Activated naive CD8-positive, alpha-beta T cell treated with anti-CD3 and anti-CD28 coated beads for 36 hours (primary cell): Measurements from ENCODE around the gene RIN3. TPM values are rescaled to one million over a fixed set of nuclear protein-coding genes. Genes with fewer than 3 reads are reported as not detected.

Experiments used
- DNase-seq: peaks from one replicate; pipeline ENCODE4 v3.0.0; 2021
- H3K27ac Mint-ChIP-seq: one replicate; pipeline ENCODE4 v1.8.0; 2022; ENCODE audit warnings: mild to moderate bottlenecking, moderate library complexity, mixed read lengths
- H3K27me3 Mint-ChIP-seq: one replicate; pipeline ENCODE4 v1.8.0; 2022; ENCODE audit warnings: mild to moderate bottlenecking, mixed read lengths
- H3K36me3 Mint-ChIP-seq: one replicate; pipeline ENCODE4 v1.8.0; 2021; ENCODE audit warnings: mild to moderate bottlenecking, mixed read lengths
- H3K4me1 Mint-ChIP-seq: one replicate; pipeline ENCODE4 v1.8.0; 2021; ENCODE audit warnings: mixed read lengths
- H3K4me3 Mint-ChIP-seq: one replicate; pipeline ENCODE4 v1.8.0; 2022; ENCODE audit warnings: mild to moderate bottlenecking, moderate library complexity, mixed read lengths
- H3K9me3 Mint-ChIP-seq: one replicate; pipeline ENCODE4 v1.8.0; 2022; ENCODE audit warnings: mixed read lengths
- total RNA-seq, 2 experiments: library from RNA; stranded (reverse); gene quantifications; one replicate each; pipeline ENCODE4 v1.2.3, GENCODE V29; 2021

RIN3 gene, protein sequence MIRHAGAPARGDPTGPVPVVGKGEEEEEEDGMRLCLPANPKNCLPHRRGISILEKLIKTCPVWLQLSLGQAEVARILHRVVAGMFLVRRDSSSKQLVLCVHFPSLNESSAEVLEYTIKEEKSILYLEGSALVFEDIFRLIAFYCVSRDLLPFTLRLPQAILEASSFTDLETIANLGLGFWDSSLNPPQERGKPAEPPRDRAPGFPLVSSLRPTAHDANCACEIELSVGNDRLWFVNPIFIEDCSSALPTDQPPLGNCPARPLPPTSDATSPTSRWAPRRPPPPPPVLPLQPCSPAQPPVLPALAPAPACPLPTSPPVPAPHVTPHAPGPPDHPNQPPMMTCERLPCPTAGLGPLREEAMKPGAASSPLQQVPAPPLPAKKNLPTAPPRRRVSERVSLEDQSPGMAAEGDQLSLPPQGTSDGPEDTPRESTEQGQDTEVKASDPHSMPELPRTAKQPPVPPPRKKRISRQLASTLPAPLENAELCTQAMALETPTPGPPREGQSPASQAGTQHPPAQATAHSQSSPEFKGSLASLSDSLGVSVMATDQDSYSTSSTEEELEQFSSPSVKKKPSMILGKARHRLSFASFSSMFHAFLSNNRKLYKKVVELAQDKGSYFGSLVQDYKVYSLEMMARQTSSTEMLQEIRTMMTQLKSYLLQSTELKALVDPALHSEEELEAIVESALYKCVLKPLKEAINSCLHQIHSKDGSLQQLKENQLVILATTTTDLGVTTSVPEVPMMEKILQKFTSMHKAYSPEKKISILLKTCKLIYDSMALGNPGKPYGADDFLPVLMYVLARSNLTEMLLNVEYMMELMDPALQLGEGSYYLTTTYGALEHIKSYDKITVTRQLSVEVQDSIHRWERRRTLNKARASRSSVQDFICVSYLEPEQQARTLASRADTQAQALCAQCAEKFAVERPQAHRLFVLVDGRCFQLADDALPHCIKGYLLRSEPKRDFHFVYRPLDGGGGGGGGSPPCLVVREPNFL
- 10 to 100 TPM; 59.2 to 59.6 TPM for total RNA-seq

DNA sequence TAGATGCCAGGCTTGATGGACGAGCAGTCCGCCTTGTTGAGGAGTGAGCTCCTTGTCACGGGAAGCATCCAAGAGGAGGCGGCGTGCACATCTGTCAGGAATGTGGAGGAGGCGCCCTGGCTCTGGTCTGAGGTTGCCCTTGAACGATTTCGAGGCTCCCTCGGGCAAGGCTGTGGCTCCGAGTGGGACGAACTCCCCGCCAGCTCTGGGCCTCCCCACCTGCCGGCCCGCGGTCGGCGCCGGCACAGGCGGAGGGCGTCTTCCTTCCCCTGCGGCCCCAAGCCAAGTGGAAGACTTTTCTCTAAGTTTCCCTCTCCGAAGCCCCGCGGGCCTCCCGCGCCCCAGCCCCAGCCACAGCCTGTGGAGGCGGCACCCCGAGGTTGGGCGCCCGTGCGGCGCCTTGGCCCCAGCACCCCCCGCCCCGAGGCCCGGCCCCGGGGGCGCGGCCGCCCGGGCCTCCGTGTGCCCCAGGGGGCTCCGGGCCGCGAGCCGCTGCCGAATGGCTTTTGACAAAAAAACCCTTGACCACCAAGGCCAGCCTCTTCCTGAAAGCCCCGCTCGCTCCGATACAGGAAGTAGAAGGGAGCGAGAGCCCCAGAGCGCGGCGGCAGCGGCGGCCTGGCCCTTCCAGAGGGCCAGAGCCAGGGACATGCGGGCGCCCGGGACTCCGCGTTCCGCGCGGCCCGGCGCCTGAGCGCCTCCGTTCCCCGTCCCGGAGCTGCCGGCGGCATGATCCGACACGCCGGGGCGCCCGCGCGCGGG, at the start of gene RIN3:
Gene RIN3, plus strand, starts transcription at position 578 of the 762 bp plus-strand sequence. Its CDS starts 152 bp downstream, at position 730.
- Mint-ChIP-seq H3K9me3 (no peaks in the 10 kb centered on the region), H3K36me3 (peaks cover 17% of the 10 kb centered on the region), H3K4me1 (peaks cover 41% of the 10 kb centered on the region), H3K27ac (peak within 1 kb of the TSS; percentile 86), H3K27me3 (no peaks in the 10 kb centered on the region), H3K4me3 (peak within 1 kb of the TSS; percentile 83)
- peak; percentile 64 for DNase-seq

DNA sequence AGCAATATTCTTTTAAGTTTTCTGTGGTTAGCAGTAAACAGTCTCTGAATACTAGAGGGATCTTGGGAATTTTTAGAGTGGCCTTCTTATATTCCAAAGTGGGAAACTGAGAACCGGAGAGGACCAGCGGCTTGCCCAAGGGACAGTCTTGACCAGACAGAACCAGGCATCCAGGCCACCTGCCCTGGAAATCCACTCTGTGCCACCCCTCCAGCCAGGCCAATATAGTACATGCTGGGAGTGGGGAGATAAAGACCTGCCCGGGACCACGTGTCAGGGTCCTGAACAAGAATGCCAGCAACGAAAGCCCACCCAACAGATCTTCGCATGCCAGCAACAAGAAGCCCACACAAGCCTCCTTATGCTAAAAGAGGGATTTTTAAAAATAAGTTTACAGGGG, 49.4 kb upstream of the RIN3 start:
- H3K4me3 Mint-ChIP-seq = no peak overlapping the region
- peaks cover 38% of the 10 kb centered on the region for H3K4me1 Mint-ChIP-seq
- no peaks in the 10 kb centered on the region for H3K27me3 Mint-ChIP-seq
- DNase-seq = no peak
- no peaks in the 10 kb centered on the region for H3K36me3 Mint-ChIP-seq
- no peak overlapping the region for H3K27ac Mint-ChIP-seq
- H3K9me3 Mint-ChIP-seq = peaks cover 5% of the 10 kb centered on the region

DNA sequence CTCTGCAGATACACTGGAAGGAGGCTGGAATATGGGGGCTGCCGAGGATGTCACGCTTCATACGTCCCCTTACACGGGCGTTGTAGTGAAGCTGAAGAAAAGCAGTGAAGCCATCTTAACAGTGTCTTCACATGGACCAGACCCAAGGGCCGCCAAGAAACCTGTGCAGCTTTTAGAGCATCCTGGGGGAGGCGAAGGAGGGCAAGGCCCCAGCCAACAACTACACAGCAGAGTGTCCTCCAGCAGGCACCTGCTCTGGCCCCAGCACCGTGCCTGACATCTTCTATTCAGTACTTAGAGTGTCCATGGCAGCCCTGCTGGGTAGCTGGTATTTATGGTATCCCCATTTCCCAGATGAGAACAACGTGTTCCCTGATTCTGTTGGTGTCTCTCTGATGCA, 48.9 kb upstream of the RIN3 start:
- no peak overlapping the region for H3K27ac Mint-ChIP-seq

DNA sequence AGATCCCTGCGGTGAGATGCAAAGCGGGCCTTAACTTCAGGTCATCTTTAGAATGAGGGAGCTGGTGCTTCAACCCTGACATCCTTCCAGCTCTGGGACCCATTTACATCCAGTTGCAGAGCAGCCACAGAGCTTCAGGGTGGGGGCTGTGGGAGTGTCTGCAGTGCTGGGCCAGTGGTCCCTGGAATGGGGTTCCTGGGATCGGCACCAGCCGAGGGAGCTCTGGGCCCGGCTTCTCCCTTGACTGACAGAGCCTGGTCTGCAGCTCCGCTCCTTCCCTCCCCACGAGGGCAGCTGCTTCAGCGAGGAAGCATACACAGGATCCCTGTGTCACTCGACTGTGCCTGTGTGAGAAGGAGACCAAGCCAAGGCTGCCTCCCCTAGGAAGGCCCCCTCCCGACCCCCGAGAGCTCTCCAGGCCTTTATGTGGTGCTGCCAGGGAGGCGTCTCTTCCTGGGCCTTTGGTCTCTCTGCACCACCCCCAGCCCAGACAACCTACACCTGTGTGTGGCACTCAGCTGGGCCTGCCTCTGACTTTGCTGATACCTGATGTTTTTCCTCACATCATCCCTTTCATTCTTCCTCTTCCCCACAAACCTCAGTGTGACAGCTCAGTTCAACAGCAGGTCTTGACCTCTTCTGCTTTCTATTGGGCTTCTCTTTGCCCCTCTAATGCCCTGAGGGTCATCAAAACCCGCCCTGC, 48.1 kb upstream of the RIN3 start:
- H3K9me3 Mint-ChIP-seq = peaks cover 5% of the 10 kb centered on the region
- no peaks in the 10 kb centered on the region for H3K36me3 Mint-ChIP-seq
- H3K27ac Mint-ChIP-seq = no peak overlapping the region
- no peak overlapping the region for H3K4me3 Mint-ChIP-seq
- no peak for DNase-seq
- H3K4me1 Mint-ChIP-seq = peaks cover 25% of the 10 kb centered on the region
- no peaks in the 10 kb centered on the region for H3K27me3 Mint-ChIP-seq

More for the DNA sequence above, 48.9 kb upstream of the RIN3 start:
- no peaks in the 10 kb centered on the region for H3K36me3 Mint-ChIP-seq
- no peak for DNase-seq
- H3K4me3 Mint-ChIP-seq = no peak overlapping the region
- no peaks in the 10 kb centered on the region for H3K27me3 Mint-ChIP-seq
- peaks cover 5% of the 10 kb centered on the region for H3K9me3 Mint-ChIP-seq
- H3K4me1 Mint-ChIP-seq = peaks cover 33% of the 10 kb centered on the region

DNA sequence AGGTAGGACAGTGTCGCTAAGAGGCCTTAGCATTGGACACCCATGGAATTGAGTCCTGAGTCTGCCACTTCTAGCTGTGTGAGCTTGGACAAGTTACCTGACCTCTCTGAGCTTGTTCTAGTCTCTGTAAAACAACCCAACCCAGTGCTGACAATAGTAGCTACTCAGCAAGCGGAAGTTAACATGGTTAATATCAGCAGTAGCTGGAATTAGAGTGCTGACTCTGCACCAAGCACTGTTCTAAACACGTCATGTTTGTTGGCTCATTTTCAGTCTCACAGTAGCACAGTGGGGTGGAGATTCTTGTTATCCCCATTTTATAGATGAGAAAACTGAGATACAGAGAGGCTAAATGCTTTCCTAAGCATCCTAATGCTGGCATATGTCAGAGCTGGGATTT, 47.5 kb upstream of the RIN3 start:
- H3K4me3 Mint-ChIP-seq = no peak overlapping the region
- no peak for DNase-seq
- peaks cover 20% of the 10 kb centered on the region for H3K4me1 Mint-ChIP-seq
- no peak overlapping the region for H3K27ac Mint-ChIP-seq
- peaks cover 5% of the 10 kb centered on the region for H3K9me3 Mint-ChIP-seq
- H3K27me3 Mint-ChIP-seq = no peaks in the 10 kb centered on the region
- no peaks in the 10 kb centered on the region for H3K36me3 Mint-ChIP-seq

DNA sequence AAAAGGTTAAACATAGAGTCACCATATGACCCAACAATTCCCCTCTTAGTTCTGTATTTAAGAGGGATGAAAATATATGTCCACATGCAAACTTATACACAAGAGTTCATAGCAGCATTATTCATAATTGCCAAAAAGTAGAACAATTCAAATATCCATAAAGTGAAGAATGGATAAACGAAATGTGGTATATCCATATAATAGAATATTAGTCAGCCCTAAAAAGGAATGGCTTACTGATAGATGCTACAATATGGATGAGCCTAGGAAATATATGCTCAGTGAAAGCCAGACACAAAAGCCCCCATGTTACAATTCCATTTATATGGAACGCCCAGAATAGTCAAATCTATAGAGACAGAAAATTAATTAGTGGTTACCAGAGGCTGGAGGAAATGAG, 44.1 kb upstream of the RIN3 start:
- no peak for DNase-seq
- no peaks in the 10 kb centered on the region for H3K27me3 Mint-ChIP-seq
- H3K36me3 Mint-ChIP-seq = no peaks in the 10 kb centered on the region
- H3K4me1 Mint-ChIP-seq = peaks cover 11% of the 10 kb centered on the region
- H3K27ac Mint-ChIP-seq = no peak overlapping the region
- H3K4me3 Mint-ChIP-seq = no peak overlapping the region
- H3K9me3 Mint-ChIP-seq = peaks cover 5% of the 10 kb centered on the region

DNA sequence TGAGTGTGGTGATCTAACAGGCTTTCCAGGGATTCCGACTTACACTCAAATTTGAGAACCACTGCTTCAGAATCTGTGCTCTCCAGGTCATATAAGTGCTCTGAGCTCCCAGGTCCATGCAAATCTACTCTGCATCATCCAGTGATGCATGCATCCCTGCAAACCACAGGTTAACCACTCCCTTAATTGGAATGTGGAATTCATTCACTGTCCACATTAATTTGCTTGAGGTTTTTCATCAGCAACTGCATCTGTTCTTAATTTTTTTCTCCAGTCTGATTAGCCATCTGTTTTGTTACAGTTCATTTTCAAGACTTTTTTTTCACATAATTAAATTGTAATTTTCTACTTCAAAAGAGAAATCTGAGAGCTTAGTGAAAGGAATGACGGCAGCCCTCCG, 43.4 kb upstream of the RIN3 start:
- DNase-seq = no peak
- Mint-ChIP-seq H3K4me3 (no peak overlapping the region), H3K36me3 (no peaks in the 10 kb centered on the region), H3K9me3 (peaks cover 5% of the 10 kb centered on the region), H3K27ac (no peak overlapping the region), H3K27me3 (no peaks in the 10 kb centered on the region), H3K4me1 (peaks cover 11% of the 10 kb centered on the region)

DNA sequence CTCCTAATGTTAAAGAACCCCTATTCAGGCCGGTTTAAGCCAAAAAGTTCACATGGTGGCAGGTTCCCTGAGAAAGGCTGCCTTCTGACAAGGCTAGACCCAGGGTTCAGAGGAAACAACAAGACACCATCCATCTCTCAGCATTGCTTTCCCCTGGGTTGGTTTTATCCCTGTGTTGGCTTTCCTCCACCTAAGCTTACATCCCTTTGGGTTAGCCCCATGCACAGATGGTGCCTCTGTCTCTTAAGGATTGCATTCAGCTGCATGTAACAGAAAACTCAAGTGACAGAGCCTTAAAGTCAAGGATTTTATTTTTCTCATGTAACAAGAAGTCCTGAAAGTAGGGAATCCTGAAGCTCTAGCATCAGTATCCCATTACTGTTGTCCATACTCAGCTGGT, 42.8 kb upstream of the RIN3 start:
- Mint-ChIP-seq H3K9me3 (peaks cover 5% of the 10 kb centered on the region), H3K36me3 (no peaks in the 10 kb centered on the region), H3K27me3 (no peaks in the 10 kb centered on the region), H3K4me1 (peaks cover 11% of the 10 kb centered on the region), H3K4me3 (no peak overlapping the region), H3K27ac (no peak overlapping the region)
- no peak for DNase-seq

DNA sequence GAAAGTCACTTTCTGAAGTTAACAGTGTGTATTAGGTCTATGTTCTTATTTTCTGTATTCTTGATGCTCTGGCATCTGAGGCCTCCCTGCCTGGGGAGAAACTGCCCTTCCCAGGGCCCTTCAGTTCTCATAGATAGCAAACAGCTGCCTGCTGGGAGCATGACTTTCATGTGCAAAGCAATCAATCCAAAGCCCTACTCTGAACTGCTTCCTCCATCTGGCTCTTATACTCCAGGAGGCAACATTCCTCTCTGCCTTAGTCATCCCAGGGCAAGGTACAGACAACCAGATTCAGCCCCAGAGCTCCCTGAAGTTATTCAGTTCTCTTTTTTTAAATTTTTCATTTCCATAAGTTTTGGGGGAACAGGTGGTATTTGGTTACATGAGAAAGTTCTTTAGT, 41.7 kb upstream of the RIN3 start:
- peaks cover 5% of the 10 kb centered on the region for H3K9me3 Mint-ChIP-seq
- no peak overlapping the region for H3K4me3 Mint-ChIP-seq
- peaks cover 11% of the 10 kb centered on the region for H3K4me1 Mint-ChIP-seq
- H3K27ac Mint-ChIP-seq = no peak overlapping the region
- no peaks in the 10 kb centered on the region for H3K27me3 Mint-ChIP-seq
- DNase-seq = no peak
- H3K36me3 Mint-ChIP-seq = no peaks in the 10 kb centered on the region

DNA sequence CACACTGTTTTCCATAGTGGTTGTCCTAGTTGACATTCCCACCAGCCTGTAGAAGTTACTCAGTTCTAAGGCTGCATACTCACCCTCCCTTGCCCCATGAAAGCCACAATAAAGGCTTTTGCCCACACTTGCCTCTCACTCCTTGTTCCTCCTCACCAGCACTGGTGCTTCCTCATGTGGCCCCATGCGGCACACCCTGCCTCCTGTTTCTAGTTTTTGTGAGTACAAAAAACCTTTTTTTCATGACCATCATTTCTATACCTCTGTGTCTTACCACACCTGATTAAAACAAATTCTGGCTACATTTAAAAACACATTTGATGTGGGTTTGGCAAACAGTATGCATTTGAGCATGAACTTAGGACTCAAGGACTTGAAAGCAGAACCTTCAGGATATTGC, 40.7 kb upstream of the RIN3 start:
- peaks cover 11% of the 10 kb centered on the region for H3K4me1 Mint-ChIP-seq

DNA sequence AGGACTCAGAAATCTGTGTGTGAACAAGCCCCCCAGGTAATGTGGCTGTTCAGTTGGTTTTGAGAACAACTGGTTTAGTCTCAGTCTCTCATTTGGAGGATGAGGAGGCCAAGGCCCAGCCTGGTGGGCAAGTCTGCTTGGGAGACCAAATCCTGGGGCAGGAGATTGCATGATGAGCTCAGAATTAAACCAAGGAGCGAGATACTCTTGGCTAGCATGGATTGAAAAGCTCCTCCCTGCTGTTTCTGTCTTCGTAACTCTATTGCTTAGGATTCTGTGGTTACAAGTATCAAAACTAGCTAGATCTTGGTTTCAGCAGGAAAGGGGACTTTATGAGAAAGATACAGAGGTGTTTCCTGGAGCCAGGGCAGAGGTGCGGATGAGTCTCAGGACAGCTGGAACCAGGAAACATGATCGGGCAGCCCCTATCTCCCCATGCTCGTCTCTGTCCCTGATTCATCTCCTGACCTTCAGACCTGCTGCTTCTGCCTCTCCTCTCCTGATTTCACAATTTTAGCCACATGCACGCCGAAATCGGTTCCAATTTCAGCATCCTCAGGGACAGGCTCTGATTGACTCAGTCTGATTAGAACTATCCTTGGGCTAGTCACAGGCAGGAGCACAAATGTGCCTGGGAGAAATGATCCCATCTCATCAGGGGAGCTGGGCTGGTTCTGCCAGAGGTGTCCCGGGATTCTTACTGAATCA, 40.2 kb upstream of the RIN3 start:
- Mint-ChIP-seq H3K4me3 (no peak overlapping the region), H3K36me3 (no peaks in the 10 kb centered on the region), H3K9me3 (no peaks in the 10 kb centered on the region), H3K27ac (no peak overlapping the region), H3K4me1 (peaks cover 11% of the 10 kb centered on the region), H3K27me3 (no peaks in the 10 kb centered on the region)
- no peak for DNase-seq

More for the DNA sequence above, 40.7 kb upstream of the RIN3 start:
- no peaks in the 10 kb centered on the region for H3K27me3 Mint-ChIP-seq
- no peak for DNase-seq
- H3K9me3 Mint-ChIP-seq = no peaks in the 10 kb centered on the region
- no peaks in the 10 kb centered on the region for H3K36me3 Mint-ChIP-seq
- no peak overlapping the region for H3K27ac Mint-ChIP-seq
- no peak overlapping the region for H3K4me3 Mint-ChIP-seq

DNA sequence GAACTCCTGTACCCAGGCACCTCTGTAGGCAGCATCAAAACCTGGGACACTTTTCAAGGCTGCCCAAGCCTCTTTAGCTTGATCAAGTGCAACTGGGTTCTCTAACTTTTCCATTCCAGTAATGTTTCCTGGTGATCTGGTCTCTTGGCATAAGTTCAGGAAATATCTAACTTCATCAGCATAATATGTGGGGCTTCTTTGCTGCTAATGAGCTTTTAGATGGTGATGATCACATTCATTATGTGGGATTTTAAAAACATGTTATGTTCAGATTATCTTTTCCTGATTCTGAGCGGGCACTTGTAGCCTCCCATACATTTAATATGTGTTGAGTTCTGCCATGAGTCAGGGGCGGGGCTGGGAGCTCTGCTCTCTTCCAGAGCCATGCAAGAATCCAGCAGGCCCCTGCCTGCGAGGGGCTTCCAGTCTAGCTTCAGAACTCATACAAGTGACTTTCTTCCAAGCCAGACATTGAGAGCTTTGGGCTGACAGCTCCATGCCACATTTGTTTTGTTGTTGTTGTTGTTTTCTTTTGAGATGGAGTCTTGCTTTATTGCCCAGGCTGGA, 39.5 kb upstream of the RIN3 start:
- peaks cover 1% of the 10 kb centered on the region for H3K9me3 Mint-ChIP-seq

DNA sequence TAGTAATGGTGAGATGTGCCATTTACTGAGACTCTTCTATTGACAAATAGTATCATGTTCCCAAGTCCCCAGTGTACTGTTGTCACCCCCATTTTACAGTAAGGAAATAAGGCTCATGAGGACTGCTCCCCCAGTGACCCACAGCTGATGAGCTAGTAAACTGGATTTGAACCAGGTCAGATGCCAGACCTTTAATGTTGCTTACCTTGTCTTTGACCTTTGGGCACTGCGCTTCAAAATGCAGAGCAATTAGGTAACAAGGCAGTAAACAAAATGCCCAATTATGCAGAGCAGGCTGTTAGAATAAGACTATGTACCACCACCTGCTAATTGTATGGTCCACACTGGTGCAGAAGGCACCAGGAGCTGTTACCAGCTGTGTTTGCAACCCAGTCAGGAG, 38.5 kb upstream of the RIN3 start:
- H3K9me3 Mint-ChIP-seq = peaks cover 3% of the 10 kb centered on the region
- no peak overlapping the region for H3K27ac Mint-ChIP-seq
- H3K4me3 Mint-ChIP-seq = no peak overlapping the region
- H3K36me3 Mint-ChIP-seq = no peaks in the 10 kb centered on the region
- no peaks in the 10 kb centered on the region for H3K27me3 Mint-ChIP-seq
- peaks cover 11% of the 10 kb centered on the region for H3K4me1 Mint-ChIP-seq
- no peak for DNase-seq

More for the DNA sequence above, 39.5 kb upstream of the RIN3 start:
- DNase-seq = no peak
- peaks cover 11% of the 10 kb centered on the region for H3K4me1 Mint-ChIP-seq
- H3K27me3 Mint-ChIP-seq = no peaks in the 10 kb centered on the region
- H3K27ac Mint-ChIP-seq = no peak overlapping the region
- no peak overlapping the region for H3K4me3 Mint-ChIP-seq
- H3K36me3 Mint-ChIP-seq = no peaks in the 10 kb centered on the region
